Activated naive CD4-positive, alpha-beta T cell treated with Interleukin-2 at 50 U/mL for 16 hours (primary cell): ENCODE data around the gene OR11G2.
"Not testable (repeated sequence)": the region's sequence is repeated elsewhere in the genome, so short reads cannot be mapped to it uniquely, and the experiment has no call there.

ENCODE experiments used
- DNase-seq: peaks from one replicate; pipeline ENCODE4 v3.0.0-alpha.2; 2020

The OR11G2 gene, protein sequence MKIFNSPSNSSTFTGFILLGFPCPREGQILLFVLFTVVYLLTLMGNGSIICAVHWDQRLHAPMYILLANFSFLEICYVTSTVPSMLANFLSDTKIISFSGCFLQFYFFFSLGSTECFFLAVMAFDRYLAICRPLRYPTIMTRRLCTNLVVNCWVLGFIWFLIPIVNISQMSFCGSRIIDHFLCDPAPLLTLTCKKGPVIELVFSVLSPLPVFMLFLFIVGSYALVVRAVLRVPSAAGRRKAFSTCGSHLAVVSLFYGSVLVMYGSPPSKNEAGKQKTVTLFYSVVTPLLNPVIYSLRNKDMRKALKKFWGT

DNA sequence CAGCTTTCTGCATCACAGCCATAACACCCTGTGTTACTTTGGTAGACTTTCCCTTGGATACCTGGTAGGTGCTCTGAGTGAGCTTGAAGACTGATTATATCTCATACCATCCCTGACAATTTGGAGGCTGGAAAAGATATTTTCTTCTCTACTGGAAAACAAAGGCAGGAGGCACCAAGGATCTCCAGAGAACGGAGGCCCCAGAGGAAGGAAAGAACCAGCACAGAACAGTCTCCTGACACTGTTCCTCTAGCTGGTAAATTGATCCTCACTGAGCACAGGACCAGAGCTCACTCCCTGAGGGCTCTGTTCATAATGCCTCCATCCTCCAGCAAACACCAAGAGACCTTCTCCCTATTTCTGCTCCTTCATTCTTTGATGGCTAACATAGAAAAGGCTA is at the start of gene OR11G2:
OR11G2 (plus strand) TSS at position 301 of the 400 bp plus-strand sequence. CDS start 6,542 bp downstream, outside the sequence.
- DNase-seq, result no peak

DNA sequence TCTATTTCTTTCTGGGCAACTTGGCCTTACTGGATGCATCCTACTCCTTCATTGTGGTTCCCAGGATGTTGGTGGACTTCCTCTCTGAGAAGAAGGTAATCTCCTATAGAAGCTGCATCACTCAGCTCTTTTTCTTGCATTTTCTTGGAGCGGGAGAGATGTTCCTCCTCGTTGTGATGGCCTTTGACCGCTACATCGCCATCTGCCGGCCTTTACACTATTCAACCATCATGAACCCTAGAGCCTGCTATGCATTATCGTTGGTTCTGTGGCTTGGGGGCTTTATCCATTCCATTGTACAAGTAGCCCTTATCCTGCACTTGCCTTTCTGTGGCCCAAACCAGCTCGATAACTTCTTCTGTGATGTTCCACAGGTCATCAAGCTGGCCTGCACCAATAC is 46.8 kb upstream of the OR11G2 start:
- no peak for DNase-seq

DNA sequence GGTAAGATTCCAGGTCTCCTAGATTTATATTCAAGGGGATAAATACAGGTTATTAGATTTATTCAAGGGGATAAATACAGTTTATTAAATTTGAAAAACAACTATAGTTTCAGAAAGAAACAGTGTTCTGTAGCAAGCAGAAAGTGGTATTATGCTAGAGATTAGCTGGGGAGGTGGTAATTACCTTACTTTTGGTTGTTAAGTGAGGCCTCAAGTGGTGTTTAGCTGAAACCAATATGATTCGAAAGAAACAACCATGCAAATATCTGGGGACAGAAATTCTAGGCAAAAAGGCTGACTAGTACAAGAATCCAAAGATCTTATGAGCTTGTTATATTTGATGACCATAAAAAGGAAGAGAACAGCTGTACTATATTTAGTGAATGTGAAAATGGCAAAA is 45.9 kb upstream of the OR11G2 start:
- no peak for DNase-seq

DNA sequence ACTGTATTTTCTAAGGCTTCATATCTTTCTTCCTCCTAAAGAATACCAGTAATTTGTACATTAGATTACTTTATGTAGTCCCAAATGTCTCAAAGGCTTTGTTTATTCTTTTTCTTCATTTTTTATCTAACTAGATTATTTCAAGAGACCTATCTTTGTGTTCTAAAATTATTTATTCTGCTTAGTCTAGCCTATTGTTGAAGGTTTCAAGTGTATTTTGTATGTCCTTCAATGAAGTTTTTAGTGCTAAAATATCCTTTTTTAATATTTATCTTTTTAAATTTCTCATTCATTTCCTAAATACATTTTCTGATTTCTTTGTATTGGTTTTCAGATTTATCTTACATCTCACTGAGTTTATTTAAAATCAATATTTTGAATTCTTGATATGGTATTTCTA is 26.2 kb upstream of the OR11G2 start:
- no peak for DNase-seq

DNA sequence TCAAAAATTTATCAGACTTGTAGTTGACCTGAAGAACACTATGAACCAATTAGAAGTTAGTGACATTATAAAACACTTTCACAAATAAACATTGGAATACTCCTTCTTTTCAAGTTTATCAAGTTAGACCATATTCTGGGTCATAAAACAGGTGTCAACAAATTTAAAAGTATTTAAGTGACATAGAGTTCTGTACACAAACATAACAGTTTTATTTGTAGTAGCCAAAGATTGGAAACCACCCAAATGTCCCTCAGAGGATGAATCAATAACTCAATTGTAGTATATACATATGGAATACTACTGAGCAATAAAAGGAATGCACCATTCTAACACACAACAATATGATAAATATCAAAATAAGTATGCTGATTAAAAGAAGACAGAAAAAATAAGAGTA is 23.6 kb upstream of the OR11G2 start:
- no peak for DNase-seq

DNA sequence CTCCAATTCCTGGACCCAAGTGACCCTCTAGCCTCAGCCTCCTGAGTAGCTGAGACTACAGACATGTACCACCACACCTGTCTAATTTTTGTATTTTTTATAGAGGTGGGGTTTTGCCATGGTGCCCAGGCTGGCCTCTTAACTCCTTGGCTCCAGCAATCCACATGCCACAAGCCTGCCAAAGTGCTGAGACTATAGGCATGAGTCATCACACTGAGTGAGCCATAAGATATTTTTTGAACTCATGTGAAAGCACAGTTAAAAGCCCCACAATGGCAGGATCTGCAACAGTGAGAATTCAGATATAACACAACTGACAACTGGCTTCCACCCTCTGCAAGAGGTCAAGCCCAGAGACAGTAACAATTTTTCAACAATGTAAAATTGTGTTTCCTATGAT is 20.8 kb upstream of the OR11G2 start:
- DNase-seq, result not testable (repeated sequence)

DNA sequence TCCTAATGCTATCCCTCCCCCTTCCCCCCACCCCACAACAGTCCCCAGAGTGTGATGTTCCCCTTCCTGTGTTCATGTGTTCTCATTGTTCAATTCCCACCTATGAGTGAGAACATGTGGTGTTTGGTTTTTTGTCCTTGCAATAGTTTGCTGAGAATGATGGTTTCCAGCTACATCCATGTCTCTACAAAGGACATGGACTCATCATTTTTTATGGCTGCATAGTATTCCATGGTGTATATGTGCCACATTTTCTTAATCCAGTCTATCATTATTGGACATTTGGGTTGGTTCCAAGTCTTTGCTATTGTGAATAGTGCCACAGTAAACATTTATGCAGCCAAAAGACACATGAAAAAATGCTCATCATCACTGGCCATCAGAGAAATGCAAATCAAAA is 16.5 kb upstream of the OR11G2 start:
- not testable (repeated sequence) for DNase-seq

DNA sequence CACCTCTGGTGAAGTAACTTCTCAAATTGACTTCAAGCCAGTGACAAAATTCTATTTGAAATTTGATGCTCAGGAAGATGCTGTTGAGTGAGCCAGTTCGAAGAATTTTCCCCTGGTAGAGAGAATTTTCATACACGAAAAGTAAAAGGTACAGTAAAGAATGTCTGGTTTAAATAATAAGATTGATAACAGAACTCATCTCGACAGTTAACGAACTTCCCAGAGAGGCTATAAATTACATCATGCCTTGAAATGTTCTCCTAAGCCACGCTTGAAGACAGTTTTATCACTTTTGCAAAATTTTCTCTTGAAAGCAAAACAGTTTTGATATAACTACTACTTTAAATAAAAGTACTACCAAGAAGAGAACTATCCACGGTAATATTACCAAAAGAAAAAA is 14.4 kb upstream of the OR11G2 start:
- DNase-seq, result no peak

DNA sequence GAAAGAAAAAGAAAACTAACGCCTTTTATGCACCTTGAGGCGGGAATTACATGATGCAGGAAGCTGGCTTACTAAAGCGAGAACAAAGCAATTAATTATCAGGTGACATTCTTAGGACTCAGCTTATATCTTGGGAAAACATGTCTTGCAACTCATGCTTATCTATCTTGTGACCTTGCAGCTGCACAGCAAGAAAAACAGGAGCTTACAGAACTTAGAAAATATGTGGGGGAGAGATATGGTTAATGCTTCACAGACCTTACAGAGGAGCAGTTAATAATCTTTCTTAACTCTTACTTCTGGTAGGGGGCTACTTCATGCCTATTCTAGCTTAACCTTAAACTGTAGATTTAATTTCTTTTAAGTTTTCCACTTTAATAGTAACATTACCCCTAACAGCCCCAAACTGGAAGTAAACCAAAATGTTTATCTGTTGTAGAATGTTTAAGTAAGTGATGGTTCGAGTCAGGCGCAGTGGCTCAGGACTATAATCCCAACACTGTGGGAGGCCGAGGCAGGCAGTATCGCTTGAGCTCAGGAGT is 13.2 kb upstream of the OR11G2 start:
- DNase-seq, result no peak

DNA sequence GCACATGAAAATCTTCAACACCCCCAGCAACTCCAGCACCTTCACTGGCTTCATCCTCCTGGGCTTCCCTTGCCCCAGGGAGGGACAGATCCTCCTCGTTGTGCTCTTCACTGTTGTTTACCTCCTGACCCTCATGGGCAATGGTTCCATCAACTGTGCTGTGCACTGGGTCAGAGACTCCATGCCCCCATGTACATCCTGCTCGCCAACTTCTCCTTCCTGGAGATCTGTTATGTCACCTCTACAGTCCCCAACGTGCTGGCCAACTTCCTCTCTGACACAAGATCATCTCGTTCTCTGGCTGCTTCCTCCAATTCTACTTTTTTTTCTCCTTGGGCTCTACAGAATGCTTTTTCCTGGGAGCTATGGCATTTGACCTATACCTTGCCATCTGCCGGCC is 11.5 kb upstream of the OR11G2 start:
- DNase-seq, result no peak

DNA sequence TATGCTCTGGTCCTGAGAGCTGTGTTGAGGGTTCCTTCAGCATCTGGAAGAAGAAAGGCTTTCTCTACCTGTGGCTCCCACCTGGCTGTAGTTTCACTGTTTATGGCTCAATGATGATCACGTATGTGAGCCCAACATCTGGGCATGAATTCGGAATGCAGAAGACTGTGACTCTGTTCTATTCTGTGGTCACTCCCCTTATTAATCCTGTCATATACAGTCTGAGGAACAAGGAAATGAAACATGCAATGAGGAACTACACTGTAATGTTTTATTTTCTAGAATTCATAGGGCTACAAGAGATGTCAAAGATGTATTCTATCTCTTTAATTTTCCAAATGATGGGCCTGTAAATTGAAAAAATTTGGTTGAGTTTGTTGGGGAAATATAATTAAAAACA is 10.8 kb upstream of the OR11G2 start:
- DNase-seq, result no peak

DNA sequence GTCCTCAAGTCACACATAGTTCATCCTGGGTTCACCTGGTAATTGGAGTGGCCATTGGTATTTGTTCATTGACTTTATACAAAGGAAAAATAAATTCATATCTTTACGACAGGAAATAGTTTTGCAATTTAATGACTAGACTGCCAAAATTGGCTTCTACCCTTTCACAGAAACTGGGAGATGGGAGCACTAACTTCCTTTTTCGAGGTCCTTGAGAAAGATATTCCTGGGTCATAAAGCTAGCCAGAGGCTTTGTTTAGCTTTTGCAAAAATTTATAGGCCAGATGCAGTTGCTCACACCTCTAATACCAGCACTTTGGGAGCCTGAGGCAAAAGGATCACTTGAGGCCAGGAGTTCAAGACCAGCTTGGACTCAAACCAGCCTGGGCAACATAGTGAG is 10.2 kb upstream of the OR11G2 start:
- DNase-seq, result no peak

DNA sequence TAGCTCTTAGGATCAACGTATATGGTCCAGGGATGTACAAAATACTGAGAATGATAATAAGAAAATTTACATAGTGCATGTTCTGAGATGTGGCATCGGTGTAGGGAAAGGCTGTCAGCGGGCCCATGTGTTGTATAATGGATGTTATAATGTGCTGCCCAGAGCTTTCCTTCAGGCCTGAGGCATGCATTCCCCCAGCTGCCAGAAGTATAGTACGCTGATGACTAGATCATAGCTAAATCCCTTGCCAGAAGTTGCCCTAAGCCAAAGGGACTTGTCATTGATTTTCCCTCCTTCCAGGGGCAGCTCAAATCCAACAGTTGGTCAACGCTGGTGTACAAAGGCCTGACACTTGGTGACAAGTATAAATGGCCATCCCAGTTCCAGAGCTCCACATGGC is 6.5 kb upstream of the OR11G2 start:
- DNase-seq, result no peak

DNA sequence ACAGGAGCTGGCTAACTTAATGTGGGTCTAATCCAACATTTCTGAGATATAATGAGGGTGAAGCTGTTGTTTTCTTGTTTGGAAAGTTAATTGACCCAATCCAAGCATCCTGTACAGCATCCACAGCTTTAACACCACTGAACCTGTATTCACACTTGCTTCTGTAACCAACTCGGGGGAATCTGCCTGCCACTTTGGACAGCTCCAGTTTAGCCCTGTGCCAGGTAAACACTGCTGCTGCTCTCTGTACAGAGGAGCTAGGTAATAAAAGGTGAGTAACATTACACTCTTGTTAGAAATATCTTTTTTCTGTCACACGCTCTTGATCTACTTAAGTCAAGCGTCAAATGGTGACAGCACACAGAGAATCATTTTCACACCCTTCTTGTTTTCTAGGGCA is 700 bp downstream of the OR11G2 start:
- DNase-seq, result no peak

DNA sequence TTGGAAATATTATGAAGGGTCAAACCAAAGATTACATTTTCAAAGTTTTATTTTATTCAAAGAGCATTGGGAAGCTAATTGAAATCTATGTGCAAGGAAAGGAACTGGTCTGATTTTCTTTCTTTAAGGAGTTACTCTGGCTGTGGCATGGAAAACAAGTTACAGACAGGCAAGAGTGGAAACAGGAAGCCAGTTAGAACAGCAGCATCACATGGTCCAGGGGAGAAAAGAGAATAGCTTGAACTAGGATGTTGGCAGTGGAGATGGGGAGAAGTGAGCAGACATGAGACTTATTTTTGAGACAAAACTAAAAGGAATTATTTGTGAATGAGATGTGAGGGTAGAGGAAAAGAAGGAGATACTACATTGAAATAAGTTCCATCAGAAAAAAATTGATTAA is 3.4 kb downstream of the OR11G2 start:
- DNase-seq, result no peak

DNA sequence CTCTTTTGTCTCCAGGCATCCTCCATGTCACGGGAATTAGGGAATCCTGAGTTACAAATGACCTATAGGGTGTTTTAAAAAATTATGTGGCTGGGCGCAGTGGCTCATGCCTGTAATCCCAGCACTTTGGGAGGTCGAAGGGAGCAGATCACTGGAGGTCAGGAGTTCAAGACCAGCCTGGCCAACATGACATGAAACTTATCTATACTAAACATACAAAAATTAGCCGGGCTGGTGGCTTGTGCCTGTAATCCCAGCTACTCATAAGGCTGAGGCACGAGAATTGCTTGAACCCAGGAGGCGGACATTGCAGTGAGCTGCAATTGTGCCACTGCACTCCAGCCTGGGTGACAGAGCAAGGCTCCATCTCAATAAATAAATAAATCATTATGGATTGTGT is 4.5 kb downstream of the OR11G2 start:
- not testable (repeated sequence) for DNase-seq

DNA sequence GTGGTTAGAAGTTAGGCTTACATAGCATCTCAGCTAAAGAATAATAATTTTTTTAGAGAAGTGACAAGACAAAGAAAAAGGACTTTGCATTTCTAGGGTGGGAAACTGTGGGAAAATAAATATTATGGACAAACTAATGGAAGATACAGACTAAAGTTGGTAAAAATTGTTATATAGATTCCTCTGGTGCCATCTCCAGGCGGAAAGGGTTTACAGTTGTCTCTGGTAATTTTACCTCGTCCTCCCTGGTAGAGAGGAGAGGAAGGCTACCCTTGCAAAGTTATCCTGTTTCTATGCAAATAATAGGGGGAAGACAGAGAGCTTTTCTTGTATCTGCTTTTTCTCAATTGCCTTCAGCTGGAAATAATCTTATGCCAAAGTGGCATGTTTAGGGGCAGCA is 5.2 kb downstream of the OR11G2 start:
- no peak for DNase-seq

DNA sequence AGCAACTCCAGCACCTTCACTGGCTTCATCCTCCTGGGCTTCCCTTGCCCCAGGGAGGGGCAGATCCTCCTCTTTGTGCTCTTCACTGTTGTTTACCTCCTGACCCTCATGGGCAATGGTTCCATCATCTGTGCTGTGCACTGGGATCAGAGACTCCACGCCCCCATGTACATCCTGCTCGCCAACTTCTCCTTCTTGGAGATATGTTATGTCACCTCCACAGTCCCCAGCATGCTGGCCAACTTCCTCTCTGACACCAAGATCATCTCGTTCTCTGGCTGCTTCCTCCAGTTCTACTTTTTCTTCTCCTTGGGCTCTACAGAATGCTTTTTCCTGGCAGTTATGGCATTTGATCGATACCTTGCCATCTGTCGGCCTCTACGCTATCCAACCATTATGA is 6.8 kb downstream of the OR11G2 start:
- DNase-seq, result no peak

DNA sequence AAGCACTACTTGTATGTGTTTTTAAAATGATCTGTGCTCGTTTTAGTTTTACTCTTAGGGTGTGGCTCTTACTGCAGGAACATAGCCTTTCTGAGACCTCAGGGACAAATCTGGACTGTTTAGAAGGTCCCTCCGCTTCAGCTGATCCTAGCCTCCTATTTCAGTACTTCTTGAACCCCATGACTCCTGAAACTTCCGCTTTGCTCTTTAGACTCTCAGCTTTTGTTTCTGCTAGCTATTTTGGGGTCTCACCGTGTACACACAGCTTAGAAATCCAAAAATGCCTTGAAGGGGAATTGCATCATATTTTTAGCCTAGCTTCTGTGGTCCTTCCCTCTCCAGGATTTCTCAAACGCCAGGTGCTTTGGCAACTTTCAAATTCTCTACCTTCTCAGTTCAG is 8.3 kb downstream of the OR11G2 start:
- no peak for DNase-seq

DNA sequence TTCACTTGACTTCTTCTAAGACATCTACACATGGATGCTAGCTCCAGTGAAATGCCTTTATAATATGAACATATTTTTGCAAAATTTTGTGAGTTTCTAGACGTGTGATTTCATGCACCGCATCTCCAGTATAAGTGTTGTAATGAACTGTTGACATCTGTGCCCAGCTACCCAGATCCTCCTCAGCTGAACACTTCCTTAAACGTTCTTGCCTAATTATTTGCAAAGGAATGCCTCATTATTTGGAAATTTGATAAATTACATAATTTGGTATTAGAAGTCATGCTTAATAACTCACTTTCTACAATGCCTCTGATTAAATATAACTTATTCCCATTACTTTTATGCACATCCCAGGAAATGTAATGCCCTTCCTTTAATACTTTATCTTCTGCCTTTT is 14.0 kb downstream of the OR11G2 start:
- DNase-seq, result no peak

DNA sequence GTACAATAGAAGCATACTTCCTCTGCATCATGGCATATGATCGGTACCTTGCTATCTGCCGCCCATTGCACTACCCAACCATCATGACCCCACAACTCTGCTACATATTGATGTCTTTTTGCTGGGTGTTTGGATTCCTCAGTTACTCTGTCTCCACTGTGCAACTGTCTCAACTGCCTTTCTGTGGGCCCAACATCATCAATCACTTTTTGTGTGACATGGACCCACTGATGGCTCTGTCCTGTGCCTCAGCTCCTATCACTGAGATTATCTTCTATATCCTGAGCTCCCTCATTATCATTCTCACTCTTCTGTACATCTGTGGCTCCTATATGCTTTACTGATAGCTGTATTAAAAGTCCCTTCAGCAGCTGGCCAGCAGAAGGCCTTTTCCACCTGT is 18.9 kb downstream of the OR11G2 start:
- no peak for DNase-seq

DNA sequence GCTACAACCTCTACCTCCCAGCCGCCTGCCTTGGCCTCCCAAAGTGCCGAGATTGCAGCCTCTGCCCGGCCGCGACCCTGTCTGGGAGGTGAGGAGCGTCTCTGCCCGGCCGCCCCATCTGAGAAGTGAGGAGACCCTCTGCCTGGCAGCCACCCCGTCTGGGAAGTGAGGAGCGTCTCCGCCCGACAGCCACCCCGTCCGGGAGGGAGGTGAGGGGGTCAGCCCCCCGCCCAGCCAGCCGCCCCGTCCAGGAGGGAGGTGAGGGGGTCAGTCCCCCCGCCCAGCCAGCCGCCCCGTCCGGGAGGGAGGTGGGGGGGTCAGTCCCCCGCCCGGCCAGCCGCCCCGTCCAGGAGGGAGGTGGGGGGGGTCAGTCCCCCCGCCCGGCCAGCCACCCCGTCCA is 21.7 kb downstream of the OR11G2 start:
- DNase-seq, result not testable (repeated sequence)

DNA sequence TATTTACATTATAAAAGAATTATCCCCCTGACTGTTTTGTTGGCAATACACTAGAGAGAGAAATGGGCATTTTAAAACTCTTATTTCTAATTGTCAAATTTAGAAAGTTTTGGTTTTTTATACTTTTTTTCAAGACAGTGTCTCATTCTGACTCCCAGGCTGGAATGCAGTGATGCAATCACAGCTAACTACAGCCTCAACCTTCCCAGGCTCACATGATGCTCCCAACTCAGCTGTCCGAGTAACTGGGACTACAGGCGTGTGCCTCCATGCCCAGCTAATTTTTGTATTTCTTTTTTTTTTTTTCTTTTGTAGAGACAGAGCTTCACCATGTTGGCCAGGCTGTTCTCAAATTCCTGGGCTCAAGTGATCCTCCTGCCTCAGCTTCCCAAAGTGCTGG is 24.5 kb downstream of the OR11G2 start:
- DNase-seq, result no peak

DNA sequence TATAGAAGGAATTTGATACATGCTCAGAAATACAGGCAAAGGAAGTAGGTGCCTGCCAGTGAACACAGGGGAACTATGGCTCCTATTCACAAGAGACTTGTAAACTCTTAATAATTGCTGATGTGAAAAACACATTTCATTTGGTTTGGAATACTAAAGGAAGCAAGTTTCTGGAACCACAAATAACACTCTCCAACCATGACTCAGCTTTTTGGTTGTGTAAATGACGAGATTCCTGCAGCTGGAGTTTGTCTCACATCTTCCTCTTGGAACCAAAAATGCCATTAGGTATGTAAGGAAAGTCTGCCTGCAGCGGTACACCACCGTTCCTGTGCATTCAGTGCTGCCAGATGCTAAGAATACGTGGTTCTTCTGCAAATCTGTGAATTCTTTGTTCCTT is 28.3 kb downstream of the OR11G2 start:
- DNase-seq, result no peak

DNA sequence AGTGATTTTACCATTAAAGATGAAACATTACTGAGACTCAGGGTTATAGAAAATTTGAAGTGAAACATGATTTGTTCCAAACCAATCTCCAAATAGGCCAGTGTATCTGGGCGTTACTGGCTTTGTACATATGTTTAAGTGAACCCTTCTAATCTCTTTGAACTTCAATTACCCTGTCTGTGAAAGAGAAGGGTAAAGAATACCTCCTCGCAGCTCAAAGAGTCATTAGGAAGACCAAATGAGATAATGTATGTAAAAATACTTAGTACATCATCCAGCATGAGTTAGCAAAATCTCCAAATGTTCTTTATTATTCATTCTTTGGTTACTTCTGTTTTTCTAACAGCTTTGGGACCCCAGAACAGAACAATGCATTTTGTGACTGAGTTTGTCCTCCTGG is 32.7 kb downstream of the OR11G2 start, which contains the start of gene OR11H6:
OR11H6 (plus strand) TSS at position 301 of the 400 bp plus-strand sequence; CDS start at position 301, 0 bp downstream.
- no peak for DNase-seq
